GM12878 (cell line): ENCODE measurements around the gene ATG14.

Experiments used
- ATF3 ChIP-seq: IDR thresholded peaks from 2 replicates; pipeline ENCODE4 v1.6.1; 2011; ENCODE audit warnings: low read depth, mild to moderate bottlenecking, low read length, moderate library complexity, borderline replicate concordance; ENCODE audit errors: extremely low read depth
- CBX5 ChIP-seq: sonication (generic); IDR thresholded peaks from 2 replicates; pipeline ENCODE4 v1.6.1; 2016; ENCODE audit warnings: low read depth, moderate library complexity, mild to moderate bottlenecking, inconsistent platforms
- CEBPB ChIP-seq, 2 experiments: fragments of 150-350 bp in 1 of 2; IDR thresholded peaks; 2 replicates each; pipeline ENCODE4 v1.6.1; 2012 to 2014; ENCODE audit warnings: low read depth in 2 of 2, low read length in 2 of 2, borderline replicate concordance in 1 of 2, inconsistent platforms in 1 of 2
- CTCF ChIP-seq, 3 experiments: IDR thresholded peaks in 2 of 3; conservative IDR thresholded peaks in 1 of 3; 2 replicates each; pipeline ENCODE4 v1.5.1; 2011; ENCODE audit warnings: low read depth in 3 of 3, low read length in 3 of 3, mild to moderate bottlenecking in 3 of 3, control low read depth in 2 of 3, moderate library complexity in 2 of 3, inconsistent platforms in 1 of 3, mixed read lengths in 1 of 3; ENCODE audit not compliant: control insufficient read depth in 2 of 3, insufficient read depth in 1 of 3; ENCODE audit errors: extremely low read depth in 1 of 3
- EGR1 ChIP-seq, 2 experiments: IDR thresholded peaks; 1 replicate in 1 of 2; 2 replicates in 1 of 2; pipeline ENCODE4 v1.6.1; 2011 to 2012; ENCODE audit warnings: low read depth in 2 of 2, low read length in 2 of 2, borderline replicate concordance in 1 of 2, mild to moderate bottlenecking in 1 of 2, moderate library complexity in 1 of 2
- EP300 ChIP-seq, 2 experiments: fragments of 150-350 bp in 1 of 2; IDR thresholded peaks; 2 replicates each; pipeline ENCODE4 v1.6.1; 2011 to 2012; ENCODE audit warnings: low read depth in 2 of 2, low read length in 2 of 2, borderline replicate concordance in 1 of 2, improper control_type of control experiment in 1 of 2, inconsistent platforms in 1 of 2; ENCODE audit not compliant: control insufficient read depth in 1 of 2
- NR2C2 ChIP-seq: IDR thresholded peaks from 2 replicates; pipeline ENCODE4 v1.6.1; 2011; ENCODE audit warnings: borderline replicate concordance, low read depth; ENCODE audit not compliant: control insufficient read depth, insufficient read length
- RBBP5 ChIP-seq: fragments of 200-600 bp; sonication (generic); conservative IDR thresholded peaks from 2 replicates; pipeline ENCODE4 v1.6.1; 2016
- TAF1 ChIP-seq: IDR thresholded peaks from 2 replicates; pipeline ENCODE4 v1.6.1; 2011; ENCODE audit warnings: mild to moderate bottlenecking, low read depth, low read length, borderline replicate concordance
- TARDBP ChIP-seq: IDR thresholded peaks from 2 replicates; pipeline ENCODE4 v1.6.1; 2016; ENCODE audit warnings: borderline replicate concordance
- TBL1XR1 ChIP-seq: IDR thresholded peaks from 2 replicates; pipeline ENCODE4 v1.6.1; 2012; ENCODE audit warnings: low read depth, low read length, improper control_type of control experiment
- ZNF274 ChIP-seq: IDR thresholded peaks from one replicate; pipeline ENCODE4 v1.8.0; 2011; ENCODE audit not compliant: insufficient read length, insufficient read depth

- TF ChIP-seq RBBP5 = no peak
- no peak for TF ChIP-seq CEBPB (IDR thresholded peaks at IDR 0.05; ENCODE audit: borderline replicate concordance in 1 of 2, low read depth in 2 of 2, low read length in 2 of 2)
- TF ChIP-seq ZNF274 = no peak
- TF ChIP-seq TARDBP = no peak
- no peak for TF ChIP-seq CTCF (IDR thresholded peaks at IDR 0.05 in 2 of 3, conservative IDR thresholded peaks at IDR 0.05 in 1 of 3; ENCODE audit: control insufficient read depth in 2 of 3, extremely low read depth in 1 of 3, insufficient read depth in 1 of 3, low read depth in 3 of 3, low read length in 3 of 3)
- TF ChIP-seq ATF3 = no peak
- no peak for TF ChIP-seq NR2C2
- no peak for TF ChIP-seq EP300 (IDR thresholded peaks at IDR 0.05; ENCODE audit: borderline replicate concordance in 1 of 2, control insufficient read depth in 1 of 2, low read depth in 2 of 2, low read length in 2 of 2)
- TF ChIP-seq TBL1XR1 = no peak
- no peak for TF ChIP-seq TAF1
- no peak for TF ChIP-seq EGR1 (IDR thresholded peaks at IDR 0.05; ENCODE audit: borderline replicate concordance in 1 of 2, low read depth in 2 of 2, low read length in 2 of 2)
- no peak for TF ChIP-seq CBX5
These were observed 74.9 kb downstream of the ATG14 start for GRCh38 chr14:55336691-55337090.
